ENCODE measurements around the gene ZNF443. TPM values are rescaled to one million over a fixed set of nuclear protein-coding genes. Genes with fewer than 3 reads are reported as not detected.

The ZNF443 gene
- total and polyA plus RNA-seq, 12 donors, result 1.0 to 3.4 (median 2.5) TPM

DNA sequence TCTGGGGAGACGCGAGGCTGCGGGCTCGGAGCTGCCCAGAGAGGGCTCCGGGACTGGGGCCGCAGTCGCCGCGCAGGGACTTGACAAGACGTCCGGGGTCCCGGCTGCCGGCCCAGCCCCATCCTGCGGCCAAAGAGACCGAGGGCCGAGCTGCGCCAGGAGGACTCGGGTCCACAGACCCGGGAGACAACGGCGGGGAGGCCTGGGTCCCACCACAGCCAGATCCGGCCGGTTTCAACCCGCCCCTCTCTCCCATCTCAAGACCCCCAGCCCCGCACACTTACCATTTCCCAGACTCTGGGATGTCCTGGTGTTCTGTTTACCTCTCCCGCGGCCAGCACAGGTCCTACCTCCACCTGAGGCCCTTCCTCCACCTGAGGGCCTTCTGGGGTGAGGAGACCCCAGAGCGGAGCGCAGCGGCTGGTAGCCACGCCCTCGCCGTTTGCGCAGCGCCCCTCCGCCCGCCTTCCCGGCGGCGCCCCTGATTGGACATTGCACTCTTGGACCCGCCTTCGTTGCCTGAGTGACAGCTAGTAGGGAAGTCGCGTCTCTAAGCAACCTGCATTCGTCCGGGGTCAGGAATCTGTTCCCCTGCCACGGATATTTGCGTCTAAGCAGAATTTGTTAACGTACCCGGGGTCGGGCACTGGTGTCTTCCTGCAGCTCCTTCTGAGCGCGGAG is 43.7 kb upstream of the ZNF443 start, which contains the start of gene ZNF709:
Gene ZNF709, minus strand, starts transcription at position 446 of the 681 bp plus-strand sequence. Its CDS starts 159 bp downstream, at position 287.
- ATAC-seq, result peak; percentile 98 to 100 (median 100)
- peak; percentile 92 to 93 for DNase-seq
- Histone ChIP-seq H3K4me1 (peaks cover 0 to 29% (median 19%) of the 10 kb centered on the region in 9 donors), H3K4me3 (peak within 1 kb of the TSS; percentile 82 to 96 (median 92)), H3K27ac (peak within 1 kb of the TSS in 9 of 10 donors; percentile 55 to 86 (median 82)), H3K36me3 (no peaks in the 10 kb centered on the region), H3K27me3 (no peaks in the 10 kb centered on the region), H3K9me3 (no peaks in the 10 kb centered on the region)
- TF ChIP-seq, protein P1, sequence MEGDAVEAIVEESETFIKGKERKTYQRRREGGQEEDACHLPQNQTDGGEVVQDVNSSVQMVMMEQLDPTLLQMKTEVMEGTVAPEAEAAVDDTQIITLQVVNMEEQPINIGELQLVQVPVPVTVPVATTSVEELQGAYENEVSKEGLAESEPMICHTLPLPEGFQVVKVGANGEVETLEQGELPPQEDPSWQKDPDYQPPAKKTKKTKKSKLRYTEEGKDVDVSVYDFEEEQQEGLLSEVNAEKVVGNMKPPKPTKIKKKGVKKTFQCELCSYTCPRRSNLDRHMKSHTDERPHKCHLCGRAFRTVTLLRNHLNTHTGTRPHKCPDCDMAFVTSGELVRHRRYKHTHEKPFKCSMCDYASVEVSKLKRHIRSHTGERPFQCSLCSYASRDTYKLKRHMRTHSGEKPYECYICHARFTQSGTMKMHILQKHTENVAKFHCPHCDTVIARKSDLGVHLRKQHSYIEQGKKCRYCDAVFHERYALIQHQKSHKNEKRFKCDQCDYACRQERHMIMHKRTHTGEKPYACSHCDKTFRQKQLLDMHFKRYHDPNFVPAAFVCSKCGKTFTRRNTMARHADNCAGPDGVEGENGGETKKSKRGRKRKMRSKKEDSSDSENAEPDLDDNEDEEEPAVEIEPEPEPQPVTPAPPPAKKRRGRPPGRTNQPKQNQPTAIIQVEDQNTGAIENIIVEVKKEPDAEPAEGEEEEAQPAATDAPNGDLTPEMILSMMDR (IDR thresholded peaks at IDR 0.05), result no peak
- intact Hi-C loops (cut with DNase I), result loop anchor here in 2 of 10 donors (2.0 to 5.0 kb wide), 2 partner anchors 42 to 44 kb away; partner anchors contain the start of gene ZNF443 (in 2 of the 2)
- 0% methylated on average over 53 of the region's 53 CpGs for WGBS, 2 donors

DNA sequence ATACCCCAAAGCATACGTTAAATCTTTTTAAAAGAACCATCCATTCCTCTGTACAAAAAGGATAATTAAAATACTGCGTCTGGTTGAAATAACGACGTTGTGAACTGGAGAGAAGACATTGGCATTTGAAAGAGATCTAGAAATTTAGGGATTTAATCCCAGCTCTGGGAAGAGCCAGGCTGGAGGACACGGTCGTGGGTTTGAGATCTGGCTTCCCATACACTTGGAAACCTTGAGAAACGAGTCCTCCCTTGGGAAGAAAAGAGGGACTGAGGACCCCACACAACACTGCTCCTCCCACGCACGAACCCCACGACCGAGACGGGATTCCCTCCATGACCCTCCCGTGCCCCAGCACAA is 43.2 kb upstream of the ZNF443 start:
- Histone ChIP-seq H3K27ac (peak overlapping the region in 9 of 10 donors; percentile 55 to 86 (median 82)), H3K27me3 (no peaks in the 10 kb centered on the region), H3K4me3 (peak overlapping the region; percentile 82 to 96 (median 92)), H3K9me3 (no peaks in the 10 kb centered on the region), H3K36me3 (no peaks in the 10 kb centered on the region), H3K4me1 (peaks cover 0 to 29% (median 19%) of the 10 kb centered on the region in 9 donors)
- intact Hi-C loops (cut with DNase I), result loop anchor here in 2 of 10 donors (2.0 to 5.0 kb wide), 2 partner anchors 42 to 43 kb away; partner anchors contain the start of gene ZNF443 (in 2 of the 2)
- 1% methylated on average over 13 of the region's 13 CpGs for WGBS, 2 donors
- no peak for DNase-seq
- ATAC-seq, result no peak
- TF ChIP-seq, protein P1 (IDR thresholded peaks at IDR 0.05), result no peak

DNA sequence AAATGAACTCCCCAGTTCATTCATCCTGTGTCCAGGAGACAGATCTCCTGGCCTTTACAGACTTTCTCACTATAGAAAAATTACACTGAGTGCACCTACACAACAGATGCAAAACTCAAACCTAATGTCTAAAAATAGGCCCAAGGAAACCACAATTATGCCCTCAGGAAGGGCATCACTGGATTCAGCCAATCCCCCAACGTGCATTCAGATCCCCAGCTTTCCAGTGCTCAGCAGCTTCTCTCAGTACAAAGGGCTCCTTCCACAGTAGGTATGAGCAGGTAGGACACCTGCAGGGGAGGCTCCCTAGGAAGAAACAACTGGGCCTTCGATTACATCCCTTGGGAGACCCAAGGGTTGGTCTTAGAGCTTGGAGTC is 41.7 kb upstream of the ZNF443 start:
- WGBS, 2 donors, result 66 to 79% methylated on average over 2 of the region's 2 CpGs
- no peaks in the 10 kb centered on the region for H3K27me3 ChIP-seq
- intact Hi-C loops (cut with DNase I), result loop anchor here in 1 of 10 donors (5.0 kb wide), 1 partner anchor 40 kb away; the partner anchor contains the start of gene ZNF443
- no peak overlapping the region for H3K4me3 ChIP-seq
- no peaks in the 10 kb centered on the region for H3K36me3 ChIP-seq
- ATAC-seq (no peak), DNase-seq (no peak)
- peaks cover 0 to 41% (median 29%) of the 10 kb centered on the region in 9 donors for H3K4me1 ChIP-seq
- no peaks in the 10 kb centered on the region for H3K9me3 ChIP-seq
- no peak overlapping the region for H3K27ac ChIP-seq
- TF ChIP-seq, protein P1 (IDR thresholded peaks at IDR 0.05), result no peak

DNA sequence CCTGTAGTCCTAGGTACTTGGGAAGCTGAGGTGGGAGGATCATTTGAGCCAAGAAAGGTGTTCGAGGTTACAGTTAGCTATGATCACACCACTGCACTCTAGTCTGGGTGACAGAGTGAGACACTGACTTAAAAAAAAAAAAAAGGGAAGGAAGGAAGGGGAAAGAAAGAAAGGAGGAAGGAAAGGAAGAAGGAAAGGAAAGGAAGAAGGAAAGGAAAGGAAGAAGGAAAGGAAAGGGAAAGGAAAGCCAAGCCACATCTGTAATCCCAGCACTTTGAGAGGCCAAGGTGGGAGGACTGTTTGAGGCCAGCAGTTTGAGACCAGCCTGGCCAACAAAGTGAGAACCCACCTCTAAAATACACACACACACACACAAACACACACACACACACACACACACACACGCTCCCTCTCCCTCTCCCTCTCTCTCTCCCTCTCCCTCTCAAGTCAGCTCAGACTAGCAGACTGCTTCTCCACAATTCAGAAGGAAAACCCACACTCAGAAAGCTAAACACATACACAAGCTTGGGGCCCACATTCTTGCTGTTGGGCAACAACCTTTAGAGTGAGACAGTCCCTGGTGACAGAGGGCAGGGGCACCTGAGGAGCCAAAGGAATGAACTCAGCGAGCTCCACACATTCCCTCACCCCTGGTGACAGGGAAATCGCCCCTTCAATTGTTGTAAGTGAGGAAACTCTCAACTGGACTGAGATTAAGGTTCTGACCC is 41.1 kb upstream of the ZNF443 start:
- H3K9me3 ChIP-seq, result no peaks in the 10 kb centered on the region
- ATAC-seq (no peak), DNase-seq (no peak)
- TF ChIP-seq, protein P1 (IDR thresholded peaks at IDR 0.05), result no peak
- H3K27ac ChIP-seq, result no peak overlapping the region
- 76 to 79% methylated on average over 4 of the region's 4 CpGs for WGBS, 2 donors
- intact Hi-C loops (cut with DNase I), result loop anchor here in 1 of 10 donors (5.0 kb wide), 1 partner anchor 40 kb away; the partner anchor contains the start of gene ZNF443
- H3K4me3 ChIP-seq, result no peak overlapping the region
- H3K36me3 ChIP-seq, result no peaks in the 10 kb centered on the region
- peaks cover 0 to 42% (median 29%) of the 10 kb centered on the region in 9 donors for H3K4me1 ChIP-seq
- no peaks in the 10 kb centered on the region for H3K27me3 ChIP-seq
